Activated naive CD4-positive, alpha-beta T cell treated with anti-CD3 and anti-CD28 coated beads for 36 hours (primary cell): Measurements from ENCODE around the gene CBLL1. TPM values are rescaled to one million over a fixed set of nuclear protein-coding genes. Genes with fewer than 3 reads are reported as not detected.

Experiments
- CTCF ChIA-PET: fragments of 350-600 bp; sonication (Branson Sonifier 250); formaldehyde crosslinking; loops from one replicate; lab custom pipeline; 2021; ENCODE audit warnings: antibody characterized with exemption; lab: Charles Lee
- DNase-seq: peaks from one replicate; pipeline ENCODE4 v3.0.0-alpha.2; 2020
- H3K27ac Mint-ChIP-seq: one replicate; pipeline ENCODE4 v1.8.0; 2021; ENCODE audit warnings: mild to moderate bottlenecking, mixed read lengths
- H3K27me3 Mint-ChIP-seq: one replicate; pipeline ENCODE4 v1.8.0; 2021; ENCODE audit warnings: low read depth, mixed read lengths
- H3K36me3 Mint-ChIP-seq: one replicate; pipeline ENCODE4 v1.8.0; 2021; ENCODE audit warnings: low read depth, mixed read lengths
- H3K4me1 Mint-ChIP-seq: one replicate; pipeline ENCODE4 v1.8.0; 2021; ENCODE audit warnings: low read depth, mixed read lengths
- H3K4me3 Mint-ChIP-seq: one replicate; pipeline ENCODE4 v1.8.0; 2021; ENCODE audit warnings: mild to moderate bottlenecking, moderate library complexity, mixed read lengths
- H3K9me3 Mint-ChIP-seq: one replicate; pipeline ENCODE4 v1.8.0; 2021; ENCODE audit warnings: mixed read lengths
- intact Hi-C: fragments of 100-400 bp; cut with micrococcal nuclease; formaldehyde crosslinking; loops from one replicate; pipeline ENCODE4 v1.15.1; 2023
- total RNA-seq, 2 experiments: library from RNA; stranded (reverse); gene quantifications; one replicate each; pipeline ENCODE4 v1.2.3, GENCODE V29; 2021

Gene CBLL1
- total RNA-seq, 2 experiments from 2014 or later = 31.6 to 32.1 TPM

- intact Hi-C loops = no loop called here
- Mint-ChIP-seq H3K27me3 (no peaks in the 10 kb centered on the region), H3K36me3 (no peaks in the 10 kb centered on the region), H3K27ac (no peak overlapping the region), H3K9me3 (no peaks in the 10 kb centered on the region), H3K4me1 (no peaks in the 10 kb centered on the region), H3K4me3 (no peak overlapping the region)
- CTCF ChIA-PET = no interaction called here
- no peak for DNase-seq
Observed at GRCh38 chr7:107715531-107715930, 28.4 kb upstream of the CBLL1 start.

- H3K4me3 Mint-ChIP-seq = no peak overlapping the region
Observed at GRCh38 chr7:107718456-107719193, 25.3 kb upstream of the CBLL1 start.

GRCh38 chr7:107721286-107721685 is 22.7 kb upstream of the CBLL1 start:
- DNase-seq = no peak
- Mint-ChIP-seq H3K27me3 (peaks cover 1% of the 10 kb centered on the region), H3K4me3 (no peak overlapping the region), H3K27ac (no peak overlapping the region), H3K4me1 (no peaks in the 10 kb centered on the region), H3K36me3 (no peaks in the 10 kb centered on the region), H3K9me3 (no peaks in the 10 kb centered on the region)
- CTCF ChIA-PET = no interaction called here
- intact Hi-C loops = no loop called here

More at GRCh38 chr7:107718456-107719193, 25.3 kb upstream of the CBLL1 start:
- intact Hi-C loops = no loop called here
- Mint-ChIP-seq H3K27ac (no peak overlapping the region), H3K36me3 (no peaks in the 10 kb centered on the region), H3K9me3 (no peaks in the 10 kb centered on the region), H3K4me1 (no peaks in the 10 kb centered on the region), H3K27me3 (no peaks in the 10 kb centered on the region)
- DNase-seq = no peak
- CTCF ChIA-PET = interaction anchor here (0.8 kb wide), 1 partner anchor 256 kb away, joined by 3 read pairs; no protein-coding TSS in a partner anchor

DNA sequence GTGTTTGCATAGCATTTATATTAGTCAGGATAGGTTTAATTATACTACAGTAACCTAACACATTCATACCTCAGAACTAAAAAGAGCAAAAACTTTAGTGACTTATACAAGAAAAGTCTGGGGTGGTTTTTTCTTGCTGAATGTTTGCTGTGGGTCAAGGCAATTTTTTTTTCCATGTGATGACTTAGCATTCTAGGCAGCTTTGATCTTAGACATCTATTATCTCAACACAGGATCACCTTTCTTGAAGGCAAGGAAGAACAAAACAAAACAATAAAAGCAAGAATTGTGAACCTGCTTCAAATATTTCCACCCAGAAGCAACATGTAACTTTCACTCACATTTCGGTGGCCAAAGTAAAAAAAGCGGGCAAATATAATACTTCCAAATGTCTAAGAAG is 20.7 kb upstream of the CBLL1 start:
- Mint-ChIP-seq H3K4me3 (no peak overlapping the region), H3K4me1 (no peaks in the 10 kb centered on the region), H3K27ac (no peak overlapping the region), H3K27me3 (peaks cover 17% of the 10 kb centered on the region), H3K36me3 (no peaks in the 10 kb centered on the region), H3K9me3 (no peaks in the 10 kb centered on the region)
- intact Hi-C loops = no loop called here
- CTCF ChIA-PET = interaction anchor here (0.6 to 2.2 kb wide), 8 partner anchors 10 to 902 kb away, joined by 3 to 9 read pairs (median 3); no protein-coding TSS in a partner anchor
- no peak for DNase-seq

DNA sequence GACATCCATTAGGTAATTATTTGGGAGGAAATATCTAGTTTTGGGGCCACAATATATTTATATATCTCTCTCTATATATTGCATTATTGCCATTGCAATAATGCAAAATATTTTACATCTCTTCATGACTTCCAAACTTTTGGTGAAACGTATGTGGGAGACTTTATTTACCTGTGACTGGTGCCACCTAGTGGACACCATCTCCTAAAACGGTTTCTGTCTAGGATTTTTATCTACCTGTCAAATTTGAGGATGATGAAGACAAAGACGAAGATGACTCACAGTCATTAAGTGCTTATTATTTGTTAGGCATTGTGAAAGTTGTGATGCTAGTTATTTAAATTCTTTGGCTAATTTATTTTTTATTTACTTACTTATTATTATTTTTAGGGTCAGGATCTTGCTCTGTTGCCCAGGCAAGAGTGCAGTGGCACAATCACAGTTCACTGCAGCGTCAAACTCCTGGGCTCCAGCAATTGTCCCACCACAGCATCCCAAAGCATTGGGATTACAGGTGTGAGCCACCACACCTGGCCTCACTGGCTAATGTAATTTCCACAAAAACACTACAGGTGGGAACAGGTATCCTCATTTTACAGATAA is 18.7 kb upstream of the CBLL1 start:
- no peaks in the 10 kb centered on the region for H3K36me3 Mint-ChIP-seq
- CTCF ChIA-PET = interaction anchor here (0.6 to 1.4 kb wide), 7 partner anchors 13 to 531 kb away, joined by 3 to 6 read pairs (median 3); no protein-coding TSS in a partner anchor
- no peak overlapping the region for H3K27ac Mint-ChIP-seq
- peak; percentile 75 for DNase-seq
- no peaks in the 10 kb centered on the region for H3K9me3 Mint-ChIP-seq
- no peaks in the 10 kb centered on the region for H3K4me1 Mint-ChIP-seq
- intact Hi-C loops = loop anchor here (1.0 to 5.0 kb wide), 6 partner anchors 145 to 932 kb away; partner anchors contain the start of gene BCAP29
- H3K4me3 Mint-ChIP-seq = no peak overlapping the region
- peaks cover 26% of the 10 kb centered on the region for H3K27me3 Mint-ChIP-seq

DNA sequence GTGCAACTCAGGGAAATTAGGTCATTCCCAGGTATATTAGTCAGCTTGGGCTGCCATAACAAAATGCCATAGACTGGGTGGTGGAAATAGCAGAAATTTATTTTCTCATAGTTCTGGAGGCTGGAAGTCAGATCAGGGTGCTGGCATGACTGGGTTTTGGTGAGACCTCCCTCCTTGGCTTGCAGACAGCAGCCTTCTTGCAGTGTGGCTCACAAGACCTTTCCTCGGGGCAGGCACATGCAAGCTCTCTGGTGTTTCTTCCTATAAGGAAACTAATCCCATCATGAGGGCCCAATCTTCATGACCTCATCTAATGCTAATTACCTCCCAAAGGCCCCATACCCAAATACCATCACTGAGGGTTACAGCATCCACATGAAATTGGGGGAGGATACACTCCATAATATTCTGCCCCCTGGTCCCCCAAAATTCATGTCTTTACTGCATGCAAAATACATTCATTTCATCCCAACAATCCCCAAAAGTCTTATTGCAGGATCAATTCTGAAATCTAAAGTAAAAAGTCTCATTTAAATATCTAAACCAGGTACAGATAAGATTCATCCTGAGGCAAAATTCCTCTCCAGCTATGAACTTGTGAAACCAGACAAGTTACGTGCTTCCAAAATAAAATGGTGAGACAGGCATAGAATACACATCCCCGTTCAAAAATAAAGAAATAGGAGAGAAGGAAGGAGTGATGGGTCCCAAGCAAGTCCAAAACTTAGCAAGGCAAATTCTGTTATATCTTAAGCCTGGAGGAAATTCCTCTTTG is 17.4 kb upstream of the CBLL1 start:
- no peaks in the 10 kb centered on the region for H3K4me1 Mint-ChIP-seq
- CTCF ChIA-PET = interaction anchor here (0.6 to 2.6 kb wide), 5 partner anchors 65 to 263 kb away, joined by 3 to 10 read pairs (median 5); partner anchors contain the start of gene SLC26A4
- DNase-seq = no peak
- H3K27me3 Mint-ChIP-seq = peaks cover 26% of the 10 kb centered on the region
- H3K27ac Mint-ChIP-seq = no peak overlapping the region
- no peak overlapping the region for H3K4me3 Mint-ChIP-seq
- H3K36me3 Mint-ChIP-seq = no peaks in the 10 kb centered on the region
- H3K9me3 Mint-ChIP-seq = no peaks in the 10 kb centered on the region
- intact Hi-C loops = loop anchor here (5.0 kb wide), 1 partner anchor 779 kb away; no protein-coding TSS in a partner anchor

DNA sequence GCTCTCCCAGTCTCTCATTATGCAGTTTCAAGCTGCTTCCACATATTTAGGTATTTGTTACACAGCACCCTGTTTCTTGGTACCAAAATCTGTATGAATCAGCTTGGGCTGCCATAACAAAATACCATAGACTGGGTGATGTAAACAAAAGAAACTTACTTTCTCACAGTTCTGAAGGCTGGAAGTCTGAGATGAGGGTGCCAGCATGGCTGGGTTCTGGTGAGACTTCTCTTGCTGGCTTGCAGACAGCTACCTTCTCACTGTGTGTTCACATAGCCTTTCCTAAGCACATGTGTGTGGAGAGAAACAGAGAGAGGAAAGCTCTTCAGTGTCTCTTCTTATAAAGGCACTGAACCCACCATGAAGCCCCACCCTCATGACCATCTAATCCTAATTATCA is 15.7 kb upstream of the CBLL1 start:
- H3K27me3 Mint-ChIP-seq = peaks cover 26% of the 10 kb centered on the region
- intact Hi-C loops = loop anchor here (5.0 kb wide), 1 partner anchor 781 kb away; no protein-coding TSS in a partner anchor
- H3K9me3 Mint-ChIP-seq = no peaks in the 10 kb centered on the region
- H3K36me3 Mint-ChIP-seq = no peaks in the 10 kb centered on the region
- CTCF ChIA-PET = interaction anchor here (0.6 to 2.6 kb wide), 8 partner anchors 147 to 576 kb away, joined by 3 to 10 read pairs (median 4); no protein-coding TSS in a partner anchor
- DNase-seq = no peak
- H3K4me1 Mint-ChIP-seq = no peaks in the 10 kb centered on the region
- H3K4me3 Mint-ChIP-seq = no peak overlapping the region
- H3K27ac Mint-ChIP-seq = no peak overlapping the region

- intact Hi-C loops = loop anchor here (1.0 to 10.0 kb wide), 16 partner anchors 72 to 1631 kb away; partner anchors contain the start of genes BCAP29, COG5, DLD and DNAJB9
- H3K27ac Mint-ChIP-seq = peak overlapping the region; percentile 100
- H3K27me3 Mint-ChIP-seq = no peaks in the 10 kb centered on the region
- no peaks in the 10 kb centered on the region for H3K36me3 Mint-ChIP-seq
- no peaks in the 10 kb centered on the region for H3K9me3 Mint-ChIP-seq
- CTCF ChIA-PET = interaction anchor here (0.6 to 8.7 kb wide), 19 partner anchors 9 to 975 kb away, joined by 3 to 170 read pairs (median 3); partner anchors contain the start of genes COG5, DLD and DUS4L
- H3K4me3 Mint-ChIP-seq = peak overlapping the region; percentile 96
- DNase-seq = no peak
- peaks cover 40% of the 10 kb centered on the region for H3K4me1 Mint-ChIP-seq
Observed at GRCh38 chr7:107742678-107743566, 1.0 kb upstream of the CBLL1 start.

DNA sequence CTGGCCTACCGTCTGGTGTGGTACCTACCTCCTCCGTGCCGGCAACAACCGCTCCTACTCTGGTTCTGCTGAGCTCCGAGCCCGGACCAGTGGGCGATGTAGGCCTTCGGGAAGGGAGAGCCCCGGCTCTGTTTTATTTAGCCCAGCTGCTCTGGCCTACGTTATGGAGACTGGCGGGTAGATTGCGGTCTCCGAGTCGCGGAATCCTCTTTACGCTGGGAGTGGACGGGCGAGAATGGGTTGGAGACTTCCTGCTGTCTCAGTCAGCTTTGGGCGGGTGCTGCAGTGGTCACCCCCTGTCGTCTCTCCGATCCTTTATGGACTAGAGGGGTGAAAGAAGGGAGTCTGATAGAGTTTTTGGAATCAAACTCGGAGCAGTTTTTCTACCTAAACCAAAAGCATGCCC is 406 bp downstream of the CBLL1 start:
- no peak for DNase-seq
- intact Hi-C loops = loop anchor here (5.0 to 10.0 kb wide), 5 partner anchors 403 to 1632 kb away; partner anchors contain the start of genes NAMPT, PIK3CG and SYPL1
- H3K4me1 Mint-ChIP-seq = peaks cover 42% of the 10 kb centered on the region

GRCh38 chr7:107746006-107746405 is 2.1 kb downstream of the CBLL1 start:
- DNase-seq = no peak
- peaks cover 5% of the 10 kb centered on the region for H3K36me3 Mint-ChIP-seq
- peak overlapping the region; percentile 96 for H3K4me3 Mint-ChIP-seq

More for the DNA sequence above, 406 bp downstream of the CBLL1 start:
- CTCF ChIA-PET = interaction anchor here (1.1 to 8.7 kb wide), 2 partner anchors 51 to 132 kb away, joined by 3 to 170 read pairs; no protein-coding TSS in a partner anchor
- Mint-ChIP-seq H3K27ac (peak overlapping the region; percentile 100), H3K36me3 (no peaks in the 10 kb centered on the region), H3K4me3 (peak overlapping the region; percentile 96), H3K27me3 (no peaks in the 10 kb centered on the region), H3K9me3 (no peaks in the 10 kb centered on the region)

GRCh38 chr7:107751113-107751512 is 7.2 kb downstream of the CBLL1 start:
- Mint-ChIP-seq H3K27ac (no peak overlapping the region), H3K36me3 (peaks cover 21% of the 10 kb centered on the region), H3K4me3 (no peak overlapping the region), H3K4me1 (peaks cover 26% of the 10 kb centered on the region), H3K9me3 (no peaks in the 10 kb centered on the region), H3K27me3 (no peaks in the 10 kb centered on the region)
- CTCF ChIA-PET = no interaction called here
- intact Hi-C loops = no loop called here
- no peak for DNase-seq

More at GRCh38 chr7:107746006-107746405, 2.1 kb downstream of the CBLL1 start:
- peak overlapping the region; percentile 18 for H3K27ac Mint-ChIP-seq
- H3K4me1 Mint-ChIP-seq = peaks cover 46% of the 10 kb centered on the region
- CTCF ChIA-PET = interaction anchor here (0.8 to 8.7 kb wide), 2 partner anchors 9 to 130 kb away, joined by 3 to 170 read pairs; no protein-coding TSS in a partner anchor
- H3K9me3 Mint-ChIP-seq = no peaks in the 10 kb centered on the region
- H3K27me3 Mint-ChIP-seq = no peaks in the 10 kb centered on the region
- intact Hi-C loops = loop anchor here (10.0 kb wide), 1 partner anchor 1461 kb away; the partner anchor contains the start of gene NAMPT
